K562 (cell line): ENCODE measurements around the gene FDPS. TPM values are rescaled to one million over a fixed set of nuclear protein-coding genes. Genes with fewer than 3 reads are reported as not detected.

ENCODE experiments used
- ATAC-seq: fragments of 200-7000 bp; cut with Tn5 transposase; 3 replicates; pipeline ENCODE4 v1.9.1; 2020; ENCODE audit warnings: moderate library complexity
- BruUV-seq: library from RNA; stranded (reverse); fragments of 400-500 nt; replicated peaks from 2 replicates; lab custom pipeline; 2021; lab: Mats Ljungman, UMichigan
- CTCF ChIA-PET: fragments of 300-600 bp; formaldehyde crosslinking; extraction: SDS; loops from one replicate; lab custom pipeline; 2021; ENCODE audit warnings: low intra/inter-chr PET ratio; lab: Yijun Ruan, JAX
- POLR2A ChIA-PET: fragments of 300-600, 350-650 bp; sonication (Branson Sonifier 250); formaldehyde crosslinking; extraction: SDS; loops from one replicate; lab custom pipeline; 2021; ENCODE audit warnings: antibody characterized with exemption, inconsistent platforms; lab: Yijun Ruan, JAX
- DNase-seq, 4 experiments: peaks; one replicate each; pipeline versions ENCODE4 v3.0.0 to v3.0.0-alpha.2; 2011 to 2018; ENCODE audit warnings: low spot score in 3 of 4, mixed read lengths in 3 of 4; ENCODE audit errors: extremely low read depth in 1 of 4
- FAIRE-seq: peaks from 2 replicates; lab custom pipeline; 2011; peaks lifted over from hg19 to GRCh38; lab: Jason Lieb, UNC
- H2AFZ ChIP-seq: 2 replicates; pipeline ENCODE4 v1.6.0; 2011; ENCODE audit warnings: low read depth, low read length, control low read depth, inconsistent platforms
- H3K27ac ChIP-seq: fragments of 200-600 bp; 3 replicates; pipeline ENCODE4 v1.8.0; 2011; ENCODE audit warnings: low read depth, mild to moderate bottlenecking, control low read depth, inconsistent platforms, low read length, moderate library complexity, mixed read lengths; ENCODE audit errors: extremely low read depth
- H3K27me3 ChIP-seq, 2 experiments: fragments of 300-600 bp in 1 of 2; 2 replicates in 1 of 2; 3 replicates in 1 of 2; pipeline versions ENCODE4 v1.6.0 to v1.8.0; 2011; ENCODE audit warnings: inconsistent platforms in 2 of 2, low read length in 2 of 2, mild to moderate bottlenecking in 1 of 2, mixed read lengths in 1 of 2, moderate library complexity in 1 of 2; ENCODE audit not compliant: control insufficient read depth in 2 of 2, insufficient read depth in 2 of 2
- H3K36me3 ChIP-seq: fragments of 300-600 bp; 3 replicates; pipeline ENCODE4 v1.8.0; 2011; ENCODE audit warnings: mild to moderate bottlenecking, low read length, inconsistent platforms; ENCODE audit not compliant: control insufficient read depth, insufficient read depth
- H3K4me1 ChIP-seq, 2 experiments: fragments of 200-600 bp in 1 of 2; replicated peaks in 1 of 2; 2 replicates in 1 of 2; 3 replicates in 1 of 2; pipeline versions ENCODE4 v1.5.1 to v1.8.0; 2011; ENCODE audit warnings: inconsistent platforms in 2 of 2, low read length in 2 of 2, mild to moderate bottlenecking in 1 of 2, mixed read lengths in 1 of 2, moderate library complexity in 1 of 2; ENCODE audit not compliant: control insufficient read depth in 2 of 2, insufficient read depth in 2 of 2
- H3K4me2 ChIP-seq: 2 replicates; pipeline ENCODE4 v1.6.1; 2011; ENCODE audit warnings: low read length, control low read depth, inconsistent platforms, mixed read lengths; ENCODE audit not compliant: insufficient read depth
- H3K4me3 ChIP-seq: fragments of 200-600 bp; sonication (generic), shearing (Covaris generic); 2 replicates; pipeline ENCODE4 v1.5.1; 2016; ENCODE audit warnings: control low read depth, inconsistent platforms
- H3K79me2 ChIP-seq: fragments of 200-600 bp; 3 replicates; pipeline ENCODE4 v1.8.0; 2011; ENCODE audit warnings: low read length, inconsistent platforms; ENCODE audit not compliant: control insufficient read depth, insufficient read depth
- H3K9ac ChIP-seq, 2 experiments: 2 replicates each; pipeline versions ENCODE4 v1.6.0 to v1.6.1; 2011; ENCODE audit warnings: low read depth in 2 of 2, low read length in 2 of 2, control low read depth in 1 of 2, inconsistent platforms in 1 of 2, mild to moderate bottlenecking in 1 of 2, mixed read lengths in 1 of 2; ENCODE audit not compliant: insufficient read depth in 1 of 2
- H3K9me1 ChIP-seq: one replicate; pipeline ENCODE4 v1.6.0; 2011; ENCODE audit warnings: inconsistent platforms, mild to moderate bottlenecking, low read length, moderate library complexity; ENCODE audit not compliant: control insufficient read depth, insufficient read depth
- H3K9me3 ChIP-seq: replicated peaks from 2 replicates; pipeline ENCODE4 v1.5.1; 2011; ENCODE audit warnings: low read depth, low read length, inconsistent platforms; ENCODE audit not compliant: control insufficient read depth, insufficient read depth
- H4K20me1 ChIP-seq: replicated peaks from 2 replicates; pipeline ENCODE4 v1.6.1; 2011; ENCODE audit warnings: low read length, inconsistent platforms, mixed read lengths; ENCODE audit not compliant: control insufficient read depth, insufficient read depth
- CREM ChIP-seq: IDR thresholded peaks from 2 replicates; pipeline ENCODE4 v1.6.1; 2014; ENCODE audit warnings: antibody characterized with exemption, low read depth
- EGR1 ChIP-seq: fragments of 450-650 bp; conservative IDR thresholded peaks from 2 replicates; pipeline ENCODE4 v1.6.1; 2017; ENCODE audit warnings: mild to moderate bottlenecking
- HNRNPL ChIP-seq: fragments of 200-400 bp; formaldehyde crosslinking; IDR thresholded peaks from 2 replicates; pipeline ENCODE4 v1.6.1; 2017; ENCODE audit warnings: low read depth, mild to moderate bottlenecking, low read length
- KDM5B ChIP-seq: fragments of 200-600 bp; sonication (generic); IDR thresholded peaks from 2 replicates; pipeline ENCODE4 v1.6.1; 2012; ENCODE audit warnings: low read depth, mild to moderate bottlenecking, moderate library complexity, low read length, control low read depth, inconsistent platforms; ENCODE audit not compliant: insufficient replicate concordance
- KLF13 ChIP-seq: fragments of 450-650 bp; IDR thresholded peaks from 2 replicates; pipeline ENCODE4 v1.6.1; 2016; ENCODE audit warnings: missing genetic modification characterization, low read depth, mild to moderate bottlenecking, missing compliant biosample characterization, moderate library complexity, borderline replicate concordance
- L3MBTL2 ChIP-seq: fragments of 450-650 bp; IDR thresholded peaks from 2 replicates; pipeline ENCODE4 v1.6.1; 2016; ENCODE audit warnings: mild to moderate bottlenecking, moderate library complexity
- NBN ChIP-seq: fragments of 450-650 bp; IDR thresholded peaks from 2 replicates; pipeline ENCODE4 v1.6.1; 2016; ENCODE audit warnings: low read depth, mild to moderate bottlenecking
- RBFOX2 ChIP-seq: fragments of 200-400 bp; formaldehyde crosslinking; IDR thresholded peaks from 2 replicates; pipeline ENCODE4 v1.6.1; 2017; ENCODE audit warnings: low read depth, mild to moderate bottlenecking, low read length, moderate library complexity
- SIN3A ChIP-seq, 2 experiments: fragments of 150-350 bp in 1 of 2; IDR thresholded peaks; 2 replicates each; pipeline ENCODE4 v1.6.1; 2011 to 2016; ENCODE audit warnings: borderline replicate concordance in 2 of 2, low read depth in 2 of 2, low read length in 2 of 2, mild to moderate bottlenecking in 2 of 2, moderate library complexity in 2 of 2; ENCODE audit not compliant: control insufficient read depth in 1 of 2
- TAF1 ChIP-seq: IDR thresholded peaks from 2 replicates; pipeline ENCODE4 v1.6.1; 2011; ENCODE audit warnings: mild to moderate bottlenecking, low read length, moderate library complexity; ENCODE audit not compliant: insufficient read depth, control insufficient read depth, severe bottlenecking; ENCODE audit errors: extremely low read depth
- TBP ChIP-seq: optimal IDR thresholded peaks from 2 replicates; pipeline ENCODE3; 2011; ENCODE audit warnings: low read depth, low read length, improper control_type of control experiment
- TSC22D4 ChIP-seq: fragments of 450-650 bp; IDR thresholded peaks from 2 replicates; pipeline ENCODE4 v1.6.1; 2016; ENCODE audit warnings: missing genetic modification characterization, missing biosample characterization, control low read depth
- USF2 ChIP-seq: sonication (generic); formaldehyde crosslinking; IDR thresholded peaks from 2 replicates; pipeline ENCODE4 v1.5.0; 2020; ENCODE audit warnings: missing genetic modification reagents
- YY1 ChIP-seq, 3 experiments: IDR thresholded peaks; 2 replicates each; pipeline ENCODE4 v1.6.1; 2011; ENCODE audit warnings: low read length in 2 of 3, mild to moderate bottlenecking in 2 of 3, moderate library complexity in 2 of 3, borderline replicate concordance in 1 of 3, control low read depth in 1 of 3, low read depth in 1 of 3; ENCODE audit not compliant: insufficient read depth in 3 of 3, insufficient replicate concordance in 2 of 3, control insufficient read depth in 1 of 3, insufficient read length in 1 of 3; ENCODE audit errors: extremely low read depth in 1 of 3
- ZBTB1 ChIP-seq: sonication (generic); formaldehyde crosslinking; IDR thresholded peaks from 2 replicates; pipeline ENCODE4 v1.8.1; 2023; ENCODE audit warnings: missing genetic modification reagents, low read depth, mild to moderate bottlenecking, borderline replicate concordance
- ZNF384 ChIP-seq: IDR thresholded peaks from 2 replicates; pipeline ENCODE4 v1.6.1; 2012; ENCODE audit warnings: low read depth, low read length, improper control_type of control experiment
- WGBS: fragments of 100-300 bp; shearing (Covaris generic); methylation state at CpG from one replicate; pipeline ENCODE4 v1.1.6; 2016; ENCODE audit warnings: low coverage, mixed read lengths; ENCODE audit not compliant: insufficient coverage; ENCODE audit errors: missing lambda C conversion rate; 5-methylcytosine and 5-hydroxymethylcytosine counted together
- in situ Hi-C: fragments of 300-500 bp; cut with MboI; formaldehyde crosslinking; loops from 4 replicates; pipeline ENCODE4 v1.15.0; 2018; ENCODE audit warnings: inconsistent platforms, mixed read lengths
- intact Hi-C: fragments of 100-400 bp; cut with micrococcal nuclease; formaldehyde crosslinking; loops from 2 replicates; pipeline ENCODE4 v1.14.2; 2022
- polyA plus RNA-seq, 8 experiments: library from polyadenylated mRNA; depleted of rRNA in 4 of 8; stranded (reverse) in 5 of 8; unstranded in 3 of 8; fragments of >200 nt; fragmentation: Nextera tagmentation in 2 of 8; fragmentation: Illumina TruSeq in 1 of 8; extraction: Ambion mirVana in 2 of 8; extraction: Trizol in 1 of 8; gene quantifications; 2 replicates each; pipeline versions ENCODE4 v1.2.1 to v1.2.3, GENCODE V29; 2011 to 2014; ENCODE audit warnings: inconsistent platforms in 1 of 8, missing spikeins in 1 of 8
- total RNA-seq, 7 experiments: library from RNA; depleted of rRNA in 6 of 7; stranded (reverse); fragments of >200 nt in 6 of 7; fragmentation: Illumina TruSeq in 2 of 7; extraction: Trizol in 2 of 7; gene quantifications; 2 replicates each; pipeline versions ENCODE4 v1.2.1 to v1.2.3, GENCODE V29; 2011 to 2021; ENCODE audit warnings: low replicate concordance in 1 of 7
- TF ChIP-seq, protein P1 (sequence below): fragments of 200-800 bp; sonication (Bioruptor generic); IDR thresholded peaks from 2 replicates; pipeline ENCODE4 v1.6.1; 2017; ENCODE audit warnings: missing genetic modification characterization, missing compliant biosample characterization

Gene FDPS
- total and polyA plus RNA-seq, 9 of the 15 experiments (the other 6 are each of a cell fraction or from before 2014, with no cell fraction given), result 247 to 884 (median 360) TPM

GRCh38 chr1:155323729-155324036, 15.0 kb downstream of the FDPS start:
- H3K36me3 ChIP-seq, result peaks cover 51% of the 10 kb centered on the region; the same call in 2 of the 3 replicates
- TF ChIP-seq L3MBTL2, result no peak
- TF ChIP-seq EGR1, result peak; percentile 61
- TF ChIP-seq USF2, result no peak
- TF ChIP-seq, protein P1, sequence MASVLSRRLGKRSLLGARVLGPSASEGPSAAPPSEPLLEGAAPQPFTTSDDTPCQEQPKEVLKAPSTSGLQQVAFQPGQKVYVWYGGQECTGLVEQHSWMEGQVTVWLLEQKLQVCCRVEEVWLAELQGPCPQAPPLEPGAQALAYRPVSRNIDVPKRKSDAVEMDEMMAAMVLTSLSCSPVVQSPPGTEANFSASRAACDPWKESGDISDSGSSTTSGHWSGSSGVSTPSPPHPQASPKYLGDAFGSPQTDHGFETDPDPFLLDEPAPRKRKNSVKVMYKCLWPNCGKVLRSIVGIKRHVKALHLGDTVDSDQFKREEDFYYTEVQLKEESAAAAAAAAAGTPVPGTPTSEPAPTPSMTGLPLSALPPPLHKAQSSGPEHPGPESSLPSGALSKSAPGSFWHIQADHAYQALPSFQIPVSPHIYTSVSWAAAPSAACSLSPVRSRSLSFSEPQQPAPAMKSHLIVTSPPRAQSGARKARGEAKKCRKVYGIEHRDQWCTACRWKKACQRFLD (CRISPR knock-in tag), result peak; percentile 20; the same call in 1 of the 2 replicates
- TF ChIP-seq CREM, result peak; percentile 70
- TF ChIP-seq KDM5B, result peak; percentile 18
- TF ChIP-seq SIN3A (IDR thresholded peaks at IDR 0.05; ENCODE audit: borderline replicate concordance in 2 of 2, control insufficient read depth in 1 of 2, low read depth in 2 of 2, low read length in 2 of 2), result peak in 1 of 2 experiments; percentile 90; a peak in 1 of 4 replicates
- TF ChIP-seq TBP, result peak; percentile 10
- TF ChIP-seq ZBTB1 (CRISPR knock-in tag), result no peak
- peak; percentile 14; the same call in 1 of the 2 replicates for TF ChIP-seq HNRNPL
- TF ChIP-seq ZNF384, result peak; percentile 51
- TF ChIP-seq TSC22D4, result no peak
- TF ChIP-seq YY1 (IDR thresholded peaks at IDR 0.05; ENCODE audit: borderline replicate concordance in 1 of 3, control insufficient read depth in 1 of 3, extremely low read depth in 1 of 3, insufficient read depth in 3 of 3, insufficient read length in 1 of 3, insufficient replicate concordance in 2 of 3, low read depth in 1 of 3, low read length in 2 of 3), result peak in 1 of 3 experiments; percentile 27
- TF ChIP-seq KLF13 (tag), result peak; percentile 36; the same call in 1 of the 2 replicates
- peak; percentile 30 for TF ChIP-seq TAF1
- TF ChIP-seq RBFOX2, result peak; percentile 70
- peak; percentile 22; the same call in 1 of the 2 replicates for TF ChIP-seq NBN
- peak; percentile 76 for ATAC-seq
- no peaks in the 10 kb centered on the region for H3K9me3 ChIP-seq
- H3K27me3 ChIP-seq, result no peaks in the 10 kb centered on the region
- peak overlapping the region; percentile 68 for H3K27ac ChIP-seq
- ChIA-PET CTCF (interaction anchor here (0.6 to 5.0 kb wide), 6 partner anchors 46 to 844 kb away, joined by 3 to 38 read pairs (median 6); partner anchors contain the start of gene HCN3), POLR2A (interaction anchor here (0.6 to 5.7 kb wide), 9 partner anchors 25 to 698 kb away, joined by 3 to 30 read pairs (median 4); partner anchors contain the start of genes ASH1L, CLK2 and SCAMP3)
- BruUV-seq, result no TSS peak
- peak overlapping the region; percentile 80 for H2AFZ ChIP-seq
- peak overlapping the region; percentile 65 to 95 for H3K9ac ChIP-seq
- peak overlapping the region; percentile 60 for H3K4me3 ChIP-seq
- DNase-seq, result peak; percentile 84 to 94 (median 88)
- peak overlapping the region; percentile 93 for H3K4me2 ChIP-seq
- FAIRE-seq, result no peak
- WGBS, result 1% methylated on average over 15 of the region's 29 CpGs
- in situ Hi-C loops (loop anchor here (25.0 kb wide), 1 partner anchor 1414 kb away; the partner anchor contains the start of genes ISG20L2, METTL25B and MRPL24), intact Hi-C loops (loop anchor here (1.0 to 10.0 kb wide), 5 partner anchors 15 to 271 kb away; partner anchors contain the start of genes FDPS, HCN3 and THBS3)
- H3K79me2 ChIP-seq, result peaks cover 19% of the 10 kb centered on the region
- H3K9me1 ChIP-seq, result peaks cover 4% of the 10 kb centered on the region
- peaks cover 11% of the 10 kb centered on the region for H4K20me1 ChIP-seq
- H3K4me1 ChIP-seq, result peaks cover 17 to 67% of the 10 kb centered on the region in 2 experiments; a peak in 4 of 5 replicates
